Astrocyte (in vitro differentiated cells and primary cell): ENCODE data around the gene TRABD2A.

Experiments used
- EZH2 ChIP-seq: IDR thresholded peaks from 2 replicates; pipeline ENCODE4 v1.6.1; 2012; ENCODE audit warnings: mild to moderate bottlenecking, low read length, inconsistent platforms; ENCODE audit not compliant: insufficient read depth
- TF ChIP-seq, protein P1 (sequence below): IDR thresholded peaks from 2 replicates; pipeline ENCODE4 v1.5.1; 2011; ENCODE audit warnings: low read depth, mild to moderate bottlenecking, inconsistent platforms, low read length, moderate library complexity; ENCODE audit not compliant: insufficient read depth

DNA sequence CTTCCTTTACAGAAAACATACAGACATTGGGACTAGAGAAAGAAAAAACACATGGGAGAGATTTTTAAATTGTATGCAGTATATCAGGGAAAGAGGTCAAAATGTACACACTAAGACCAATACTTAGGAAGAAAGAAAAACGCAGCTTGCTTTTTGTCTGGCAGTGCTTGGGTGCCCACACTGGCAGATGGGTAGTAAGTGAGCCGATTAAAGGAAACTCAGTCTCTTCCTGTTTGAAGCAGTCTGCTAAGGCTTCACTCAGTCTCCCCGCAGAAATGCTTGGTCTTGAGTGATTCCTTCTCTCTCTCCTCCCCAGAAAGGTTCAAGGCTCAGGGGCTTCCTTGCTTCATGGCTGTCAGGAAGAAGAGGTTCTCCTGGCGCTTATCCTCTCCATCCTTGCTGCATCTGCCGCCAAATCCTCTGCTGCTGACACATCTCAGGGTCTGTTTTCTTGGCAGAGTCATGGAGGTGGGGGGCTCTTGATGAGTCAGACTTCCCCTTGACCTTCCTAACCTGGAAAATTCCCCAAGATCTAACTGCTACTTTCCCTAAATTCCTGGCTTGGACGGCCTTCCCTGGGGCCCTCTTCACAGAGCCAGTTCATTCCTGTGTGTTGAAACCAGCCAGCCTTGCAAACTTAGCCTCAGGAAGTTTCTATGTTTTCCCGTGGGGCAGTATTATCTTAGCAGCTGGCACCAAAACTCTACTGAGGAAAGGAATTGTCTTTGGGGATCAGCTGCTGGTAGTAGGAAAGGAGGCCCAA lies 14.1 kb upstream of the TRABD2A start:
- TF ChIP-seq, protein P1, sequence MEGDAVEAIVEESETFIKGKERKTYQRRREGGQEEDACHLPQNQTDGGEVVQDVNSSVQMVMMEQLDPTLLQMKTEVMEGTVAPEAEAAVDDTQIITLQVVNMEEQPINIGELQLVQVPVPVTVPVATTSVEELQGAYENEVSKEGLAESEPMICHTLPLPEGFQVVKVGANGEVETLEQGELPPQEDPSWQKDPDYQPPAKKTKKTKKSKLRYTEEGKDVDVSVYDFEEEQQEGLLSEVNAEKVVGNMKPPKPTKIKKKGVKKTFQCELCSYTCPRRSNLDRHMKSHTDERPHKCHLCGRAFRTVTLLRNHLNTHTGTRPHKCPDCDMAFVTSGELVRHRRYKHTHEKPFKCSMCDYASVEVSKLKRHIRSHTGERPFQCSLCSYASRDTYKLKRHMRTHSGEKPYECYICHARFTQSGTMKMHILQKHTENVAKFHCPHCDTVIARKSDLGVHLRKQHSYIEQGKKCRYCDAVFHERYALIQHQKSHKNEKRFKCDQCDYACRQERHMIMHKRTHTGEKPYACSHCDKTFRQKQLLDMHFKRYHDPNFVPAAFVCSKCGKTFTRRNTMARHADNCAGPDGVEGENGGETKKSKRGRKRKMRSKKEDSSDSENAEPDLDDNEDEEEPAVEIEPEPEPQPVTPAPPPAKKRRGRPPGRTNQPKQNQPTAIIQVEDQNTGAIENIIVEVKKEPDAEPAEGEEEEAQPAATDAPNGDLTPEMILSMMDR = no peak
- no peak for TF ChIP-seq EZH2
